ENCODE measurements around the gene LTA. TPM values are rescaled to one million over a fixed set of nuclear protein-coding genes. Genes with fewer than 3 reads are reported as not detected.

LTA gene
- polyA plus RNA-seq, 1 donor from 2014 or later, result not detected

- Histone ChIP-seq H3K4me2 (ENCODE audit: low read length) (no peak overlapping the region), H3K79me2 (replicated peaks; ENCODE audit: insufficient read depth, low read length) (no peaks in the 10 kb centered on the region), H3K9ac (ENCODE audit: low read length) (no peak overlapping the region), H3K36me3 (ENCODE audit: insufficient read depth, low read length) (no peaks in the 10 kb centered on the region), H3F3A (ENCODE audit: insufficient read depth, low read length, poor library complexity, severe bottlenecking) (no peaks in the 10 kb centered on the region), H3K9me2 (ENCODE audit: insufficient read depth, low read length) (no peaks in the 10 kb centered on the region), H2AFZ (ENCODE audit: low read depth, low read length) (no peak overlapping the region), H3K27ac (ENCODE audit: low read length) (no peak overlapping the region), H3K27me3 (ENCODE audit: insufficient read depth, low read depth, low read length) (peaks cover 14% of the 10 kb centered on the region), H3K4me3 (ENCODE audit: low read length) (no peak overlapping the region), H4K20me1 (ENCODE audit: insufficient read depth) (no peaks in the 10 kb centered on the region), H3K9me3 (ENCODE audit: low read length) (no peaks in the 10 kb centered on the region)
- TF ChIP-seq REST (IDR thresholded peaks at IDR 0.05; ENCODE audit: borderline replicate concordance) (no peak), MXI1 (conservative IDR thresholded peaks at IDR 0.05; ENCODE audit: poor library complexity, severe bottlenecking) (no peak), CTCF (IDR thresholded peaks at IDR 0.05; ENCODE audit: poor library complexity, severe bottlenecking) (no peak), RAD21 (conservative IDR thresholded peaks at IDR 0.05) (no peak), TAF1 (IDR thresholded peaks at IDR 0.05; ENCODE audit: low read depth) (no peak), EZH2 (IDR thresholded peaks at IDR 0.05; ENCODE audit: borderline replicate concordance, insufficient read depth, low read length, poor library complexity, severe bottlenecking) (no peak), POLR2AphosphoS5 (IDR thresholded peaks at IDR 0.05) (no peak), EP300 (conservative IDR thresholded peaks at IDR 0.05; ENCODE audit: poor library complexity, severe bottlenecking) (no peak), SMC3 (conservative IDR thresholded peaks at IDR 0.05; ENCODE audit: poor library complexity) (no peak)
These were observed 13.4 kb downstream of the LTA start for GRCh38 chr6:31585491-31585890.

- no peak for TF ChIP-seq EZH2 (IDR thresholded peaks at IDR 0.05; ENCODE audit: borderline replicate concordance, insufficient read depth, low read length, poor library complexity, severe bottlenecking)
- no peak for TF ChIP-seq CTCF (IDR thresholded peaks at IDR 0.05; ENCODE audit: poor library complexity, severe bottlenecking)
- TF ChIP-seq SMC3 (conservative IDR thresholded peaks at IDR 0.05; ENCODE audit: poor library complexity), result no peak
- TF ChIP-seq TAF1 (IDR thresholded peaks at IDR 0.05; ENCODE audit: low read depth), result no peak
- TF ChIP-seq RAD21 (conservative IDR thresholded peaks at IDR 0.05), result no peak
- TF ChIP-seq MXI1 (conservative IDR thresholded peaks at IDR 0.05; ENCODE audit: poor library complexity, severe bottlenecking), result no peak
- TF ChIP-seq POLR2AphosphoS5 (IDR thresholded peaks at IDR 0.05), result no peak
- Histone ChIP-seq H3K9me3 (ENCODE audit: low read length) (no peaks in the 10 kb centered on the region), H3K27me3 (ENCODE audit: insufficient read depth, low read depth, low read length) (peaks cover 11% of the 10 kb centered on the region), H3K4me3 (ENCODE audit: low read length) (no peak within 1 kb of the TSS), H3K79me2 (replicated peaks; ENCODE audit: insufficient read depth, low read length) (no peaks in the 10 kb centered on the region), H3K9me2 (ENCODE audit: insufficient read depth, low read length) (no peaks in the 10 kb centered on the region), H3K4me2 (ENCODE audit: low read length) (no peak within 1 kb of the TSS), H4K20me1 (ENCODE audit: insufficient read depth) (no peaks in the 10 kb centered on the region), H3K36me3 (ENCODE audit: insufficient read depth, low read length) (no peaks in the 10 kb centered on the region), H2AFZ (ENCODE audit: low read depth, low read length) (no peak within 1 kb of the TSS), H3K27ac (ENCODE audit: low read length) (no peak within 1 kb of the TSS), H3K9ac (ENCODE audit: low read length) (no peak within 1 kb of the TSS), H3F3A (ENCODE audit: insufficient read depth, low read length, poor library complexity, severe bottlenecking) (no peaks in the 10 kb centered on the region)
These were observed 13.9 kb downstream of the LTA start, which contains the start of gene LST1 for GRCh38 chr6:31586008-31586407. Gene LST1 (plus strand): TSS chr6:31586277. CDS start chr6:31587300, 1,023 bp downstream.

Measured in neural cell (in vitro differentiated cells).